OCI-LY1 (cell line): ENCODE measurements around the gene NSUN2.

Source experiments
- H2AFZ ChIP-seq: fragments of 200-600 bp; sonication (generic), shearing (Covaris generic); 2 replicates; pipeline ENCODE4 v1.6.0; 2014; ENCODE audit warnings: antibody characterized with exemption, mild to moderate bottlenecking, low read length
- H3F3A ChIP-seq: fragments of 200-600 bp; sonication (generic), shearing (Covaris generic); 2 replicates; pipeline ENCODE4 v1.6.0; 2014; ENCODE audit warnings: mild to moderate bottlenecking, antibody characterized with exemption, low read length, moderate library complexity; ENCODE audit not compliant: insufficient read depth
- H3K27ac ChIP-seq: fragments of 200-600 bp; sonication (generic); 2 replicates; pipeline ENCODE4 v1.5.1; 2014; ENCODE audit warnings: low read length, mixed run types, mild to moderate bottlenecking, low read depth; ENCODE audit not compliant: poor library complexity, severe bottlenecking
- H3K27me3 ChIP-seq: fragments of 200-600 bp; sonication (generic); 2 replicates; pipeline ENCODE4 v1.6.0; 2014; ENCODE audit warnings: antibody characterized with exemption, mild to moderate bottlenecking, low read length, moderate library complexity; ENCODE audit not compliant: insufficient read depth
- H3K36me3 ChIP-seq: fragments of 200-600 bp; sonication (generic); 2 replicates; pipeline ENCODE4 v1.6.1; 2014; ENCODE audit warnings: mild to moderate bottlenecking, antibody characterized with exemption, low read length, moderate library complexity, mixed read lengths; ENCODE audit not compliant: insufficient read depth
- H3K4me1 ChIP-seq: fragments of 200-600 bp; sonication (generic); 2 replicates; pipeline ENCODE4 v1.5.1; 2014; ENCODE audit warnings: mild to moderate bottlenecking, low read length, moderate library complexity; ENCODE audit not compliant: insufficient read depth, severe bottlenecking
- H3K4me2 ChIP-seq: fragments of 200-600 bp; sonication (generic), shearing (Covaris generic); 2 replicates; pipeline ENCODE4 v1.6.1; 2014; ENCODE audit warnings: low read length
- H3K4me3 ChIP-seq: fragments of 200-600 bp; sonication (generic); 2 replicates; pipeline ENCODE4 v1.5.1; 2014; ENCODE audit warnings: low read length, low read depth, mild to moderate bottlenecking, mixed read lengths; ENCODE audit not compliant: poor library complexity, severe bottlenecking
- H3K79me2 ChIP-seq: fragments of 200-600 bp; shearing (Covaris generic); 2 replicates; pipeline ENCODE4 v1.6.1; 2016; ENCODE audit warnings: mixed run types, low read length, mixed read lengths; ENCODE audit not compliant: insufficient read depth
- H3K9ac ChIP-seq: fragments of 200-600 bp; sonication (generic), shearing (Covaris generic); 2 replicates; pipeline ENCODE4 v1.6.1; 2014; ENCODE audit warnings: mild to moderate bottlenecking, low read length, mixed read lengths
- H3K9me2 ChIP-seq: fragments of 200-600 bp; sonication (generic), shearing (Covaris generic); 2 replicates; pipeline ENCODE4 v1.6.1; 2014; ENCODE audit warnings: low read depth, mild to moderate bottlenecking, low read length, mixed read lengths
- H3K9me3 ChIP-seq: fragments of 200-600 bp; shearing (Covaris generic); 2 replicates; pipeline ENCODE4 v1.6.1; 2014; ENCODE audit warnings: low read length, mixed read lengths
- H4K20me1 ChIP-seq: fragments of 200-600 bp; sonication (generic), shearing (Covaris generic); 2 replicates; pipeline ENCODE4 v1.6.0; 2016; ENCODE audit warnings: mild to moderate bottlenecking, low read length; ENCODE audit not compliant: insufficient read depth
- EZH2 ChIP-seq: fragments of 200-600 bp; sonication (generic), shearing (Covaris generic); IDR thresholded peaks from 2 replicates; pipeline ENCODE4 v1.8.0; 2017; ENCODE audit warnings: borderline replicate concordance, mixed run types, mild to moderate bottlenecking, antibody characterized with exemption, low read length, moderate library complexity, mixed read lengths
- TF ChIP-seq, protein P1 (sequence below): fragments of 200-600 bp; sonication (generic), shearing (Covaris generic); IDR thresholded peaks from 2 replicates; pipeline ENCODE4 v1.5.1; 2017; ENCODE audit warnings: mild to moderate bottlenecking, antibody characterized with exemption, low read length, moderate library complexity, mixed read lengths

The NSUN2 gene

GRCh38 chr5:6585939-6586646 is 46.8 kb downstream of the NSUN2 start:
- H3K27ac ChIP-seq: no peak overlapping the region
- TF ChIP-seq, protein P1, sequence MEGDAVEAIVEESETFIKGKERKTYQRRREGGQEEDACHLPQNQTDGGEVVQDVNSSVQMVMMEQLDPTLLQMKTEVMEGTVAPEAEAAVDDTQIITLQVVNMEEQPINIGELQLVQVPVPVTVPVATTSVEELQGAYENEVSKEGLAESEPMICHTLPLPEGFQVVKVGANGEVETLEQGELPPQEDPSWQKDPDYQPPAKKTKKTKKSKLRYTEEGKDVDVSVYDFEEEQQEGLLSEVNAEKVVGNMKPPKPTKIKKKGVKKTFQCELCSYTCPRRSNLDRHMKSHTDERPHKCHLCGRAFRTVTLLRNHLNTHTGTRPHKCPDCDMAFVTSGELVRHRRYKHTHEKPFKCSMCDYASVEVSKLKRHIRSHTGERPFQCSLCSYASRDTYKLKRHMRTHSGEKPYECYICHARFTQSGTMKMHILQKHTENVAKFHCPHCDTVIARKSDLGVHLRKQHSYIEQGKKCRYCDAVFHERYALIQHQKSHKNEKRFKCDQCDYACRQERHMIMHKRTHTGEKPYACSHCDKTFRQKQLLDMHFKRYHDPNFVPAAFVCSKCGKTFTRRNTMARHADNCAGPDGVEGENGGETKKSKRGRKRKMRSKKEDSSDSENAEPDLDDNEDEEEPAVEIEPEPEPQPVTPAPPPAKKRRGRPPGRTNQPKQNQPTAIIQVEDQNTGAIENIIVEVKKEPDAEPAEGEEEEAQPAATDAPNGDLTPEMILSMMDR: no peak
- TF ChIP-seq EZH2: no peak

DNA sequence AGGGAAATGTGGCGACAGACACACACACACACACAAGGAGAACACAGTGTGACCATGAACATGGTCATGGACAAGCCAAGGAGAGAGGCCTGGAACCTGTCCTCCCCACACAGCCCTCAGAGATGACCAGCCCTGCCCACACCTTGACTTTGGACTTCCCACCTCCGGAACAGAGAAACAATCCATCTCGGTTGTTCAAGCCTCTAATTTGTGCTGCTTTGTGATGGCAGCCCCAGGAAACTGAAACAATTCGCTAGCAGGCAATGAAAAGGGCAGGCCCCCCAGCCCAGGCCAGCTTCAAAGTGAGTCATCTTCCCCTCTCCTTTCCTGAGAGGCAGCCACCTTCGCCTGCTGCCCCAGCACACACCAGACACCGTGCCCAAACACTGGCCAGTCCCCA is 47.7 kb downstream of the NSUN2 start:
- Histone ChIP-seq H3K9me2 (no peaks in the 10 kb centered on the region), H3K27ac (no peak overlapping the region), H3K79me2 (no peaks in the 10 kb centered on the region), H3K4me1 (no peaks in the 10 kb centered on the region), H3K9ac (no peak overlapping the region), H3K4me2 (no peak overlapping the region), H3K4me3 (no peak overlapping the region), H2AFZ (no peak overlapping the region), H3F3A (no peaks in the 10 kb centered on the region), H3K36me3 (no peaks in the 10 kb centered on the region), H3K27me3 (0 out of 2 replicates have a peak, but pooled peaks cover 4% of the 10 kb centered on the region), H4K20me1 (no peaks in the 10 kb centered on the region), H3K9me3 (no peaks in the 10 kb centered on the region)
- no peak for TF ChIP-seq EZH2
- TF ChIP-seq, protein P1: no peak

More at GRCh38 chr5:6585939-6586646, 46.8 kb downstream of the NSUN2 start:
- H3F3A ChIP-seq: no peaks in the 10 kb centered on the region
- H3K36me3 ChIP-seq: no peaks in the 10 kb centered on the region
- no peaks in the 10 kb centered on the region for H3K79me2 ChIP-seq
- H3K4me2 ChIP-seq: no peak overlapping the region
- no peaks in the 10 kb centered on the region for H3K4me1 ChIP-seq
- no peak overlapping the region for H3K4me3 ChIP-seq
- no peaks in the 10 kb centered on the region for H3K9me3 ChIP-seq
- H2AFZ ChIP-seq: no peak overlapping the region
- no peaks in the 10 kb centered on the region for H4K20me1 ChIP-seq
- no peaks in the 10 kb centered on the region for H3K9me2 ChIP-seq
- H3K9ac ChIP-seq: no peak overlapping the region
- H3K27me3 ChIP-seq: 0 out of 2 replicates have a peak, but pooled peaks cover 4% of the 10 kb centered on the region

GRCh38 chr5:6584727-6585126 is 48.1 kb downstream of the NSUN2 start:
- Histone ChIP-seq H3K27me3 (peaks cover 4% of the 10 kb centered on the region; the same call in 1 of the 2 replicates), H3F3A (no peaks in the 10 kb centered on the region), H3K4me2 (no peak overlapping the region)

More at GRCh38 chr5:6584727-6585126, 48.1 kb downstream of the NSUN2 start:
- no peak overlapping the region for H2AFZ ChIP-seq
- H3K9me2 ChIP-seq: no peaks in the 10 kb centered on the region
- H3K79me2 ChIP-seq: no peaks in the 10 kb centered on the region
- no peaks in the 10 kb centered on the region for H3K9me3 ChIP-seq
- no peaks in the 10 kb centered on the region for H4K20me1 ChIP-seq
- H3K36me3 ChIP-seq: no peaks in the 10 kb centered on the region
- no peak overlapping the region for H3K4me3 ChIP-seq
- H3K4me1 ChIP-seq: no peaks in the 10 kb centered on the region
- H3K9ac ChIP-seq: no peak overlapping the region
- TF ChIP-seq EZH2: no peak
- TF ChIP-seq, protein P1: no peak
- H3K27ac ChIP-seq: no peak overlapping the region
